Measurements from ENCODE around the gene CCDC185.

DNA sequence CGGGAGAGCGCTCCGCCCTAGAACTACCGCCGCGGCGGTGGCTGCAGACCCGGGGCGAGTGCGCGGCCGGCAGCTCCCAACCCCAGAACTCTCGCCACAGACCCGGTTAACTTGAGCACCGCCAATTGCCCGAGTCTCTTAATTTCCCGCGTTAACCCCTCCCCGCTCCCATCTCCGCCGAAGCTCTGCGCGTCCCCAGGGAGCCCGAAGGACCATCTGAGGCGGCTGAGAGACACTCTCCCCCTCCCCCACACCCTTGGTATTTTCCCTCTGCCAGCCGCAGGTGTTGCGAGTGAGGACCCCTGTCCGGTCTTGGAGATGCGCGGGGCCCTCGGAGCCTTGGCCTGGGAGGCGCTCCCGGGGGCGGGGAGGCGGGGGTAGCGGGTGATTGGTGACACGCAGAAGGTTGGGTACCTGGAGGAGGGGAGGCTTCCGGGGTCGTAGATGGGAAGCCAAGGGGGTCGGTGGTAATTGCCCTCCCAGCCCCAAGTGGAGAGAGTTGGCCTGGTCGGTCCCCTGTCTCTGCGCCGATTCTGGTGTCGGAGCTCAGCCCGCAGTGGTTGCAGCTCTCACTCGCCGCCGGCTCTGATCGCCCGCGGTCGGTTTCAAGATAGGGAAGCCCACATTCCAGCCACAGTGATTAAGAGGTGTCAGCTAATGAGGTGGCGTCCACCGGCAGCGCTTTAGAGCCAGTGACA is 28.4 kb upstream of the CCDC185 start:
- no peak for TF ChIP-seq POLR2A (IDR thresholded peaks at IDR 0.05)
- TF ChIP-seq, protein P1, sequence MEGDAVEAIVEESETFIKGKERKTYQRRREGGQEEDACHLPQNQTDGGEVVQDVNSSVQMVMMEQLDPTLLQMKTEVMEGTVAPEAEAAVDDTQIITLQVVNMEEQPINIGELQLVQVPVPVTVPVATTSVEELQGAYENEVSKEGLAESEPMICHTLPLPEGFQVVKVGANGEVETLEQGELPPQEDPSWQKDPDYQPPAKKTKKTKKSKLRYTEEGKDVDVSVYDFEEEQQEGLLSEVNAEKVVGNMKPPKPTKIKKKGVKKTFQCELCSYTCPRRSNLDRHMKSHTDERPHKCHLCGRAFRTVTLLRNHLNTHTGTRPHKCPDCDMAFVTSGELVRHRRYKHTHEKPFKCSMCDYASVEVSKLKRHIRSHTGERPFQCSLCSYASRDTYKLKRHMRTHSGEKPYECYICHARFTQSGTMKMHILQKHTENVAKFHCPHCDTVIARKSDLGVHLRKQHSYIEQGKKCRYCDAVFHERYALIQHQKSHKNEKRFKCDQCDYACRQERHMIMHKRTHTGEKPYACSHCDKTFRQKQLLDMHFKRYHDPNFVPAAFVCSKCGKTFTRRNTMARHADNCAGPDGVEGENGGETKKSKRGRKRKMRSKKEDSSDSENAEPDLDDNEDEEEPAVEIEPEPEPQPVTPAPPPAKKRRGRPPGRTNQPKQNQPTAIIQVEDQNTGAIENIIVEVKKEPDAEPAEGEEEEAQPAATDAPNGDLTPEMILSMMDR (IDR thresholded peaks at IDR 0.05) = no peak
- TF ChIP-seq POLR2AphosphoS5 (IDR thresholded peaks at IDR 0.05) = no peak
- no peak for TF ChIP-seq EP300 (IDR thresholded peaks at IDR 0.05)

All from stomach (tissue), 4 donors.